ENCODE results near the gene NISCH. TPM values are rescaled to one million over a fixed set of nuclear protein-coding genes. Genes with fewer than 3 reads are reported as not detected.

NISCH gene
- polyA plus RNA-seq, 4 donors = 85.4 to 152 (median 117) TPM

DNA sequence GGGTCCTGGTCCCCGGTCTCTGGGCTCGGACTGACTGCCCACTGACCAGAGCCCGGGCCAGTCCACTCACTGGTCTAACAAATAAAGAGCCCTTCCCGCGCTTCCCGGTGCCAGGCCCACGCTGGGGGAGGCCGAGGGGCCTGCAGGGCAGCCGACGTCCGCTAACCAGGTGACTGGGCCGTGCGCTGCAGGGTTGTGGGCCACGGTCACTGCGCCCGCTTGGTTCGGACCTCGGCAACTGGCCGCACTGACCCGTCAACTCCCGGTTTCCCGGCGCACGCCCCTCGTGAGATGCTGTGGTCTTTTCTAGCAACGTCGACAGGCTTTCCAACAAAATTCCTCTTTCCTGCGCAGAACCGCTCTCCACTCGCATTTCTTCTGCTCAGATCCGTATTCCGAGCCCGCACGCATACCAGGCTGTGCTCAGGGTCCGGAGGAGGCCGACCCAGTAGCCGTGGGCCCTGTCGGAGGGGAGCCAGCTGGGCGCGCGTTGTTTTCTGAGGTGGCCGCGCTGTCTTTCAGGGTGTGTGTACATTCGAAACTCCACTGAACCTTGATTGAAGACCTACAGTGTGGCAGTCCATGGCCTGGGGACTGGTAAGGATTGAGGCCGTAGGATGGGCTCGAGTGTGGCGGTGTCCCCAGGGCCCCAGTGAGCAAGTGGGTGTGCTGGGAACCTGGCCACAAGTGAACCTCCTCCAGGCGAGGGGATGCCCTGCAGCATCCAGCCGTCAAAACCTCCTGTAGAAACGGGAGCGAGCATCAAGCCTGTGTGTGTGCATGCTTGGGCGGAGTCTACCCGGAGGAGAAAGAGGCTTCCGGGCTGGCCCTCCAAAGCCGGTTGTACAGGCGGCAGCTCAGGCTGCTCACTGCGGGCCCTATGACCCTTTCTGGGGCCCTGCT, 79.1 kb downstream of the NISCH start:
- DNase-seq (ENCODE audit: low read depth in 4 of 4, low spot score in 2 of 4) = no peak

- DNase-seq (ENCODE audit: low read depth in 4 of 4, low spot score in 2 of 4) = no peak
These were observed 80.2 kb downstream of the NISCH start for GRCh38 chr3:52535411-52536111.

DNA sequence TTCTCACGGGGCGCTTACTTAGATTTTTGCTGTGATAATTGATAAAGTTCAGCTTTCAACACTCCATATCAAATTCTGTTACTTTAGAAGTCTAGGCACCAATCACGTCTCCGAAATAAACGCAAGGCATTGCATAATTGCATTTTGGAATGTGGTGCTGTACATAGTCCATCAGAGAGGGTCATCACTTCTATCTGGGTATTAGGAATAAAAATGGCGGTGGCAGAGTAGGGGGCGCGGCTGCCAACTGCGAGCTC, 80.6 kb downstream of the NISCH start:
- no peak for DNase-seq (ENCODE audit: low read depth in 4 of 4, low spot score in 2 of 4)

DNA sequence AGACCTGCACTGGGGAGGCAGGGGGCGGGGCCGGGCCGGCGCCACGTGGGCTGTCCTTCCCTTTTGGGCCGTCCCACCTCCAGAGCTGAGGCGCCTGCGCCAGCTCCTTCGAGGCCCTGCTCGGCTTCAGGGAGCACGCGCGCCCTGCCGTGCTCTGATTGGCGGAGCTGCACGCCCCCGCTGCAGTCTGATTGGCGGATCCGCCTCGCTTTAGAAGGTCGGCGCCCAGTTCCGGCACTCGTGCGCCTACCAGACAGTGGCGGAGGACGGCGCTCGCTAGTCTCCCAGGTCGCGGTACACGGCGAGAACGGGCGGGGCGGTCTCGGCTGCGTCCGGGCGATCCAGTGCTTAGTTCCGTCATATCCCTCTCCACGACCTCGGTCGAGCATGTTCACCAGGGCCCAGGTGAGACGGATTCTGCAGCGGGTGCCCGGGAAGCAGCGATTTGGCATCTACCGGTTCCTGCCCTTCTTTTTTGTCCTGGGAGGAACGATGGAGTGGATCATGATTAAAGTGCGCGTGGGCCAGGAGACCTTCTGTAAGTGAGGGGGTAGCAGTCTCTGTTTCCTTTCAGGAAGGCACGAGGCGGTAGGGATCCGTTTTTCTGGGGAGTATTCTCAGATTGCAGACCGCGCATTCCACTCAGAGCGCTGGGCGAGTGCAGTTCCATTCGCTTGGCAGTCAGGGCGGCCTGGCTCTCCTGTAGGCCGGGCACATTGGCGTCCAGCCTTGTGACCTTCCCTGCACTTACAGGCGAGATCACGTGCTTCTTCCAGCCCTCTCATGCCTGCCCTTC, 81.2 kb downstream of the NISCH start, which contains the start of gene UQCC5:
Gene UQCC5 (plus strand): TSS at position 237 of the 796 bp plus-strand sequence. CDS start 151 bp downstream, at position 388.
- DNase-seq (ENCODE audit: low read depth in 4 of 4, low spot score in 2 of 4) = peak; percentile 86 to 97 (median 92)

DNA sequence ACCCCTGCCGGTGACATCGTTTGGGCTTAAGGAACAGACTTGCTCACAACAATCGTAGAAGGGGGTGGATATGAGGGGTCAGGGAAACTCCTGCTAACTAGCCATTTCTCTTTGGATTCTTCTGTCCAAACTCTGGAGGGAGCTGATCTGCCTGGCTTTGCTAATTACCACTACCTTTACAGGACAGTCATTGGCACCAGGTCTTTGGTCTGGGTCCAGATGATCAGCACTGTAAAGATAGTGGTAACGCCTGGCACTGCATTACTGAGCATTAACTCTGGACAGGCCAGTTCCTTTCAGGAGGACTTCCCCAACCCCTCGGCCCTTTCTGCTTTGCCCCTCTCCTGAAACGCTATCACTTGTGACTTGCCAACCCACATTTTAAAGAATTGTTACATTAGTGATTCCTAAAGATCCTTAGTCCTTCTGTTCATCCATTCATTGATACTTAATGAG, 81.8 kb downstream of the NISCH start:
- no peak for DNase-seq (ENCODE audit: low read depth in 4 of 4, low spot score in 2 of 4)

DNA sequence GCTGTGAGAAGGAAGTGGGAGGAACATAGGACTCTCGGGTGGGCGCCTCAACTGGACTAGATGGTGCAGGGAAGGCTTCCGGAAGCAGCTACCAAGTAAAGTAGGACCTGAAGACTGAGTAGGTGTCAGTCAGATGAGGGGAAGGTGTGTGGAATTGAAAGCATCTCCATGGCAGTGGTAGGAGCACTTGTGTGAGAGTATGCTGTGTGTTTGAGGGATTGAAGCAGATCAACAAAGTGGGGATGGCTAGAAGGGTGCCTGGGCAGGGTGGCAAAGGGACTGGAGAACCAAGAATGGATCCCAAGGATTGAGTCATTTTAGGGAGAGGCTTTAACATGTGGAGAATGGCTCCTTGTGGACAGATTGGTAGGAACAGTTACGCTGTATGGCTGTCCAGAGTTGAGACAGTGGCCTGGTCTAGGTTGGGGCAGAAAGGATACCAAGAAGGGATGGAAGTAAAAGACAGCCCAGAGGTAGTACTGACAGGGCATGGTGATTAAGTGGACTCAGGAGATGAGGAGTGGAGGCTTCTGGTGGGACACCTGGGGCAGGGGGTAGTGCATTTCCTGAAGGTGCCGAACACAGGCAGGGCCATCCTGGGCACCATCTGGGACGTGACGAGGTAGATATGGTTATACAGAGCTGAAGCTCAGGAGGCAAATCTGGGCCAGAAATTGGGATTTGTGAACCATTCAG, 82.5 kb downstream of the NISCH start:
- no peak for DNase-seq (ENCODE audit: low read depth in 4 of 4, low spot score in 2 of 4)

DNA sequence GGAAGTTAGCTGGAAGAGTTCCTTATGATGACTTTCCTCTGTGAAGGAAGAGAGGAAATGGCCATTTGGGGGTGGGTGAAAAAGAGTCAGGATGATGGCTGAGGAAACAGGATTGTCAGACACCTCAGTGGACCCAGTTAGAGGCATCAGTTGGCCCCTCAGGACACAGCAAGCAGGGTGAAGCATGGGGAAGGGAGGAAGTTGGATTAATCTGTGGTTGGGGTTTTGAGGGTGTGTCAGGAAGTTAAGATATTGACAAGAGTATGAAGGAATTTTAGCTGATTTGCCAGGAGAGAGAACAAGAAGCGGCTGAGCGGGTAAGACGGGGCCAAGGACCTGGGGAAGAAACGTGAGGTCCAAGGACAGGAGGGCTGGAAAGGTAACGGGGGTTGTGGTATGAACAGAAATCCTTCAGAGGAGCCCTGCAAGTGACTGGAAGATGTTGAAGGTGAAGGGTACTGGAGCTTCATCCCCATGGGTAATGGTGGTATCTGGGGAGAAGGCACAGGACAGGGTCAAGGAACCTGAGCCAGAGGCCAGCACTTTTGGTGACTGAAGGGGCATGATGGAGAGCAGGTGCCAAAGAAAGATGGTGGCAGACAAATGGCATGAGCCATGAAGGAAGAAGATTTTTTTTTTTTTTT, 83.7 kb downstream of the NISCH start:
- DNase-seq (ENCODE audit: low read depth in 4 of 4, low spot score in 2 of 4) = no peak

- DNase-seq (ENCODE audit: low read depth in 4 of 4, low spot score in 2 of 4) = no peak
These were observed 85.6 kb downstream of the NISCH start for GRCh38 chr3:52541050-52541449.

Other genes with a start within 250 kb of the NISCH start
- under 1 TPM; 0.17 to 0.33 (median 0.18) TPM for gene TLR9, start 230.0 kb upstream of the NISCH start, polyA plus RNA-seq (ENCODE audit: insufficient read length in 4 of 4)
- 10 to 100 TPM; 25.9 to 40.3 (median 32.0) TPM for gene TWF2, start 216.4 kb upstream of the NISCH start, polyA plus RNA-seq (ENCODE audit: insufficient read length in 4 of 4)
- gene PPM1M, start 209.8 kb upstream of the NISCH start, polyA plus RNA-seq (ENCODE audit: insufficient read length in 4 of 4) = 10 to 100 TPM; 19.3 to 22.3 (median 20.0) TPM
- gene WDR82, start 177.0 kb upstream of the NISCH start, polyA plus RNA-seq (ENCODE audit: insufficient read length in 4 of 4) = 100 to 1,000 TPM in 2 of 4 donors, 10 to 100 TPM in 2; 91.4 to 111 (median 101) TPM
- gene GLYCTK, start 167.8 kb upstream of the NISCH start, polyA plus RNA-seq (ENCODE audit: insufficient read length in 4 of 4) = 10 to 100 TPM; 26.5 to 45.0 (median 38.3) TPM
- gene DNAH1, start 139.3 kb upstream of the NISCH start, polyA plus RNA-seq (ENCODE audit: insufficient read length in 4 of 4) = 10 to 100 TPM in 2 of 4 donors, 1 to 10 TPM in 2; 5.9 to 14.9 (median 10.7) TPM
- 10 to 100 TPM; 81.2 to 96.7 (median 89.3) TPM for gene BAP1, start 45.6 kb upstream of the NISCH start, polyA plus RNA-seq (ENCODE audit: insufficient read length in 4 of 4)
- gene PHF7, start 44.9 kb upstream of the NISCH start, polyA plus RNA-seq (ENCODE audit: insufficient read length in 4 of 4) = 10 to 100 TPM in 2 of 4 donors, 1 to 10 TPM in 2; 7.1 to 12.8 (median 10.1) TPM
- 10 to 100 TPM; 28.5 to 35.3 (median 30.1) TPM for gene SEMA3G, start 10.5 kb upstream of the NISCH start, polyA plus RNA-seq (ENCODE audit: insufficient read length in 4 of 4)
- gene TNNC1, start 1.6 kb upstream of the NISCH start, polyA plus RNA-seq (ENCODE audit: insufficient read length in 4 of 4) = 1 to 10 TPM; 4.8 to 8.1 (median 7.6) TPM
- 10 to 100 TPM; 31.2 to 44.5 (median 36.5) TPM for gene STAB1, start 39.7 kb downstream of the NISCH start, polyA plus RNA-seq (ENCODE audit: insufficient read length in 4 of 4)
- gene NT5DC2, start 78.3 kb downstream of the NISCH start, polyA plus RNA-seq (ENCODE audit: insufficient read length in 4 of 4) = 100 to 1,000 TPM; 137 to 189 (median 145) TPM
- 10 to 100 TPM; 14.9 to 31.4 (median 21.3) TPM for gene UQCC5, start 81.0 kb downstream of the NISCH start, polyA plus RNA-seq (ENCODE audit: insufficient read length in 4 of 4)
- gene PBRM1, start 230.3 kb downstream of the NISCH start, polyA plus RNA-seq (ENCODE audit: insufficient read length in 4 of 4) = 10 to 100 TPM; 53.5 to 64.5 (median 56.1) TPM
- gene GNL3, start 230.4 kb downstream of the NISCH start, polyA plus RNA-seq (ENCODE audit: insufficient read length in 4 of 4) = 100 to 1,000 TPM in 2 of 4 donors, 10 to 100 TPM in 2; 91.3 to 125 (median 98.8) TPM

Measured in left renal cortex interstitium (tissue), 4 donors.